Measurements from ENCODE around the gene TNNT2.

TNNT2 gene

GRCh38 chr1:201356701-201357100 is 20.8 kb downstream of the TNNT2 start:
- DNase-seq (ENCODE audit: low spot score), result no peak

GRCh38 chr1:201356236-201356635 is 21.2 kb downstream of the TNNT2 start:
- DNase-seq (ENCODE audit: low spot score), result no peak

- DNase-seq (ENCODE audit: low spot score), result no peak
Observed at GRCh38 chr1:201355471-201355870, 22.0 kb downstream of the TNNT2 start.

GRCh38 chr1:201354901-201355295 is 22.6 kb downstream of the TNNT2 start:
- no peak for DNase-seq (ENCODE audit: low spot score)

GRCh38 chr1:201354151-201354900 is 23.2 kb downstream of the TNNT2 start:
- no peak for DNase-seq (ENCODE audit: low spot score)

GRCh38 chr1:201353186-201353940 is 24.1 kb downstream of the TNNT2 start:
- DNase-seq (ENCODE audit: low spot score), result no peak

GRCh38 chr1:201351617-201352016 is 25.9 kb downstream of the TNNT2 start:
- no peak for DNase-seq (ENCODE audit: low spot score)

- no peak for DNase-seq (ENCODE audit: low spot score)
Observed at GRCh38 chr1:201350884-201351283, 26.6 kb downstream of the TNNT2 start.

GRCh38 chr1:201350361-201350725 is 27.1 kb downstream of the TNNT2 start:
- no peak for DNase-seq (ENCODE audit: low spot score)

GRCh38 chr1:201349092-201349491 is 28.4 kb downstream of the TNNT2 start:
- DNase-seq (ENCODE audit: low spot score), result no peak

GRCh38 chr1:201348211-201348566 is 29.3 kb downstream of the TNNT2 start:
- DNase-seq (ENCODE audit: low spot score), result peak; percentile 72

GRCh38 chr1:201347498-201348210 is 29.8 kb downstream of the TNNT2 start:
- no peak for DNase-seq (ENCODE audit: low spot score)

GRCh38 chr1:201346987-201347386 is 30.5 kb downstream of the TNNT2 start:
- DNase-seq (ENCODE audit: low spot score), result no peak

GRCh38 chr1:201346337-201346939 is 31.0 kb downstream of the TNNT2 start:
- peak; percentile 61 for DNase-seq (ENCODE audit: low spot score)

GRCh38 chr1:201345081-201345355 is 32.5 kb downstream of the TNNT2 start:
- DNase-seq (ENCODE audit: low spot score), result no peak

- DNase-seq (ENCODE audit: low spot score), result no peak
Observed at GRCh38 chr1:201344206-201345080, 33.0 kb downstream of the TNNT2 start.

GRCh38 chr1:201341377-201341776 is 36.1 kb downstream of the TNNT2 start:
- no peak for DNase-seq (ENCODE audit: low spot score)

GRCh38 chr1:201336711-201337450 is 40.6 kb downstream of the TNNT2 start:
- DNase-seq (ENCODE audit: low spot score), result no peak

- no peak for DNase-seq (ENCODE audit: low spot score)
Observed at GRCh38 chr1:201335901-201336300, 41.6 kb downstream of the TNNT2 start.

GRCh38 chr1:201335174-201335870 is 42.2 kb downstream of the TNNT2 start:
- DNase-seq (ENCODE audit: low spot score), result no peak
